GM12873 (cell line): ENCODE results near the gene INSR.

Experiments used
- CTCF ChIP-seq: IDR thresholded peaks from 2 replicates; pipeline ENCODE4 v1.5.1; 2012; ENCODE audit warnings: low read depth, mild to moderate bottlenecking, moderate library complexity, low read length, control low read depth; ENCODE audit not compliant: insufficient read depth; ENCODE audit errors: missing control alignments

INSR gene

DNA sequence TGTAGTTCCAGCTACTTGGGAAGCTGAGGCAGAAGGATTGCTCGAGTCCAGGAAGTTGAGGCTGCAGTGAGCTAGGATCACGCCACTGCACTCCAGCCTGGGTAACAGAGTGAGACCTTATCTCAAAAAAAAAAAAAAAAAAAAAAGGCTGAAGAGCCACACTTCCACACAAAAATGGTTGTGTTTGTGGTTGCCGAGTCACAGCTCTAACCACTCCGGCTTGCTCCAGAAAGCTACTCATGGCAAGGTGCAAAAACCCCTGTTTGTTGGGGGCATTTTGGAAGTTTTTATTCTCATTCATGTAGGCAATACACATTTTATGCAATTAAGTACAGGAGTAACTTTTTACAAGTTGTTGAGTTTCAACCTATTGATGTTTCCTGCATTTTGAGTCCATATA lies 93.5 kb downstream of the INSR start:
- no peak for TF ChIP-seq CTCF

- TF ChIP-seq CTCF = no peak
These were observed 94.3 kb downstream of the INSR start for GRCh38 chr19:7199613-7200533.

- peak; percentile 44 for TF ChIP-seq CTCF
These were observed 96.2 kb downstream of the INSR start for GRCh38 chr19:7197760-7198696.

GRCh38 chr19:7197119-7197759 lies 97.0 kb downstream of the INSR start:
- no peak for TF ChIP-seq CTCF

DNA sequence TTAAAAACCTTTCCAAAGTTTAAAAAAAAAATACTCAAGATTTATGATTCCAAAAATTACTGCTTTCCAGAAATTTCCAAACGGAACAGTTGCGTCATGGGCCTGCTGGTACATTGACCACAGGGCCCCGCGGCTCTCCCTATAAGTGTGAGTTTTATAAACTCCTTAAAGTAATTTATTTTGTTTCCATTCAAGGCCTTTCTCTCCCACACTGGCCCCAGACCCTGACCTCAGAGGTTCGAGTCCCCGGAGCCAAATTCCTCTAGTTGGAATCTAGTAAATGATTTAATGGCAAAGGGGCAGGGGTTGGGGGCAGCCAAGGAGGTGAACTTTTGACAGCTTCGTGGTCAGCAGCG lies 97.5 kb downstream of the INSR start:
- TF ChIP-seq CTCF = no peak

GRCh38 chr19:7195046-7195445 lies 99.2 kb downstream of the INSR start:
- TF ChIP-seq CTCF = no peak
